HG03460 (cell line): ENCODE results near the gene PAPOLB.

Experiments used
- ATAC-seq: cut with Tn5 transposase; IDR thresholded peaks from one replicate; pipeline ENCODE4 v1.9.1; 2021; ENCODE audit not compliant: unreplicated experiment

PAPOLB gene

GRCh38 chr7:4878336-4879335 is 16.8 kb upstream of the PAPOLB start:
- no peak for ATAC-seq

GRCh38 chr7:4876586-4876985 is 14.8 kb upstream of the PAPOLB start:
- no peak for ATAC-seq

GRCh38 chr7:4875391-4875790 is 13.6 kb upstream of the PAPOLB start:
- ATAC-seq, result no peak

- ATAC-seq, result no peak
Measured at GRCh38 chr7:4873071-4873944, 11.5 kb upstream of the PAPOLB start.

GRCh38 chr7:4871930-4872675 is 10.3 kb upstream of the PAPOLB start:
- ATAC-seq, result no peak

- ATAC-seq, result no peak
Measured at GRCh38 chr7:4871056-4871680, 9.3 kb upstream of the PAPOLB start.

GRCh38 chr7:4868493-4868892 is 6.7 kb upstream of the PAPOLB start:
- no peak for ATAC-seq

GRCh38 chr7:4866528-4867496 is 5.0 kb upstream of the PAPOLB start:
- ATAC-seq, result no peak

- ATAC-seq, result no peak
Measured at GRCh38 chr7:4862156-4862555, 326 bp upstream of the PAPOLB start.

GRCh38 chr7:4861227-4861626 is 603 bp downstream of the PAPOLB start:
- no peak for ATAC-seq

- no peak for ATAC-seq
Measured at GRCh38 chr7:4857189-4857588, 4.6 kb downstream of the PAPOLB start.

- no peak for ATAC-seq
Measured at GRCh38 chr7:4856336-4857057, 5.3 kb downstream of the PAPOLB start.

GRCh38 chr7:4854916-4855315 is 6.9 kb downstream of the PAPOLB start:
- ATAC-seq, result no peak

- no peak for ATAC-seq
Measured at GRCh38 chr7:4851459-4852422, 10.1 kb downstream of the PAPOLB start.

- no peak for ATAC-seq
Measured at GRCh38 chr7:4850262-4850795, 11.5 kb downstream of the PAPOLB start.

GRCh38 chr7:4849390-4849789 is 12.4 kb downstream of the PAPOLB start:
- no peak for ATAC-seq

GRCh38 chr7:4845740-4846142 is 16.1 kb downstream of the PAPOLB start:
- ATAC-seq, result no peak
